NCI-H446 treated with DMSO at 0.1 percent for 48 hours (cell line): ENCODE data around the gene GAD1.

Source experiments
- DNase-seq: peaks from one replicate; lab custom pipeline; 2025; lab: John Stamatoyannopoulos, UW

Gene GAD1

GRCh38 chr2:170816504-170817092 lies at the start of gene GAD1:
GAD1 (plus strand) TSS chr2:170816887; CDS start chr2:170818592, 1,705 bp downstream.
- DNase-seq = peak; percentile 47

GRCh38 chr2:170770008-170770605 lies 46.6 kb upstream of the GAD1 start, which contains the start of gene ERICH2:
ERICH2 (plus strand) TSS chr2:170770378; CDS start chr2:170770682, 304 bp downstream.
- DNase-seq = peak; percentile 61

GRCh38 chr2:170770606-170771420 lies 45.9 kb upstream of the GAD1 start:
- DNase-seq = peak; percentile 61

- DNase-seq = no peak
Measured at GRCh38 chr2:170771421-170771937, 45.2 kb upstream of the GAD1 start.

GRCh38 chr2:170772295-170772694 lies 44.4 kb upstream of the GAD1 start:
- DNase-seq = no peak

- DNase-seq = no peak
Measured at GRCh38 chr2:170774074-170774473, 42.6 kb upstream of the GAD1 start.

GRCh38 chr2:170778900-170779299 lies 37.8 kb upstream of the GAD1 start:
- DNase-seq = no peak

GRCh38 chr2:170779304-170779703 lies 37.4 kb upstream of the GAD1 start:
- DNase-seq = no peak

GRCh38 chr2:170782673-170783072 lies 34.0 kb upstream of the GAD1 start:
- no peak for DNase-seq

GRCh38 chr2:170783549-170783948 lies 33.1 kb upstream of the GAD1 start:
- no peak for DNase-seq

- no peak for DNase-seq
Measured at GRCh38 chr2:170798996-170799395, 17.7 kb upstream of the GAD1 start.

GRCh38 chr2:170806548-170806947 lies 10.1 kb upstream of the GAD1 start:
- DNase-seq = no peak

GRCh38 chr2:170812710-170813600 lies 3.7 kb upstream of the GAD1 start:
- peak; percentile 70 for DNase-seq

- DNase-seq = no peak
Measured at GRCh38 chr2:170813611-170814532, 2.8 kb upstream of the GAD1 start.

GRCh38 chr2:170814533-170815230 lies 2.0 kb upstream of the GAD1 start:
- DNase-seq = no peak

GRCh38 chr2:170815311-170815710 lies 1.4 kb upstream of the GAD1 start:
- no peak for DNase-seq

GRCh38 chr2:170815746-170816503 lies 762 bp upstream of the GAD1 start:
- peak; percentile 19 for DNase-seq

- DNase-seq = no peak
Measured at GRCh38 chr2:170817093-170818035, 677 bp downstream of the GAD1 start.
